Prostate gland (tissue), 2 donors: Measurements from ENCODE around the gene FNDC7.

Source experiments
- POLR2A ChIP-seq: fragments of 450-650 bp; IDR thresholded peaks from one replicate; pipeline ENCODE4 v1.6.1; 2016; ENCODE audit warnings: antibody characterized with exemption, mild to moderate bottlenecking
- POLR2AphosphoS5 ChIP-seq: sonication (generic); formaldehyde crosslinking; IDR thresholded peaks from one replicate; pipeline ENCODE4 v1.6.1; 2017; ENCODE audit warnings: antibody characterized with exemption
- TF ChIP-seq, protein P1 (sequence below), 4 experiments: fragments of 200-600 bp in 2 of 4; fragments of 450-650 bp in 2 of 4; sonication (generic) in 2 of 4; IDR thresholded peaks; 1 replicate in 3 of 4; 2 replicates in 1 of 4; pipeline ENCODE4 v1.5.1; 2016 to 2019; ENCODE audit warnings: antibody characterized with exemption in 4 of 4, mild to moderate bottlenecking in 2 of 4, moderate library complexity in 2 of 4

DNA sequence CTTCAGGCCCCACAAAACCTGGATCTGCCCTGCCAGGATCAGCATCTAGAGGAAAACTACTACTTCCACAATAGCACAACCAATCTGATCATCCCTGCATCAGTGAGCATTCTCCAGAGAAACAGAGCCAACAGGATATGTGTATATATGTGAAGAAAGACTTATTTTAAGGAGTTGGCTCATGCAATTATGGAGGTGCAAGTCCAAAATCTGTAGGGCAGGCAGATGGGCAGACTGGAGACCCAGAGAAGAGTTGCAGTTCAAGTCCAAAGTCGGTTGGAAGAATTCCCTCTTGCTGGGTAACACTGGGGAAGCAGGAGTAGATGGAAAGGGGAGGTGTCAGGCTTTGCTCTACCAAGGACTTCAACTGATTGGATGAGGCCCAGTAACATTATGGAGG, 46.9 kb upstream of the FNDC7 start:
- TF ChIP-seq, protein P1, sequence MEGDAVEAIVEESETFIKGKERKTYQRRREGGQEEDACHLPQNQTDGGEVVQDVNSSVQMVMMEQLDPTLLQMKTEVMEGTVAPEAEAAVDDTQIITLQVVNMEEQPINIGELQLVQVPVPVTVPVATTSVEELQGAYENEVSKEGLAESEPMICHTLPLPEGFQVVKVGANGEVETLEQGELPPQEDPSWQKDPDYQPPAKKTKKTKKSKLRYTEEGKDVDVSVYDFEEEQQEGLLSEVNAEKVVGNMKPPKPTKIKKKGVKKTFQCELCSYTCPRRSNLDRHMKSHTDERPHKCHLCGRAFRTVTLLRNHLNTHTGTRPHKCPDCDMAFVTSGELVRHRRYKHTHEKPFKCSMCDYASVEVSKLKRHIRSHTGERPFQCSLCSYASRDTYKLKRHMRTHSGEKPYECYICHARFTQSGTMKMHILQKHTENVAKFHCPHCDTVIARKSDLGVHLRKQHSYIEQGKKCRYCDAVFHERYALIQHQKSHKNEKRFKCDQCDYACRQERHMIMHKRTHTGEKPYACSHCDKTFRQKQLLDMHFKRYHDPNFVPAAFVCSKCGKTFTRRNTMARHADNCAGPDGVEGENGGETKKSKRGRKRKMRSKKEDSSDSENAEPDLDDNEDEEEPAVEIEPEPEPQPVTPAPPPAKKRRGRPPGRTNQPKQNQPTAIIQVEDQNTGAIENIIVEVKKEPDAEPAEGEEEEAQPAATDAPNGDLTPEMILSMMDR (IDR thresholded peaks at IDR 0.05) = no peak
- no peak for TF ChIP-seq POLR2A
- no peak for TF ChIP-seq POLR2AphosphoS5
